DMS153 treated with DMSO at 0.1 percent for 48 hours (cell line): Measurements from ENCODE around the gene KCTD2.
"Not testable (repeated sequence)": the region's sequence is repeated elsewhere in the genome, so short reads cannot be mapped to it uniquely, and the experiment has no call there.

ENCODE experiments used
- DNase-seq: peaks from one replicate; lab custom pipeline; 2025; ENCODE audit not compliant: unreplicated experiment; lab: John Stamatoyannopoulos, UW

Gene KCTD2, protein sequence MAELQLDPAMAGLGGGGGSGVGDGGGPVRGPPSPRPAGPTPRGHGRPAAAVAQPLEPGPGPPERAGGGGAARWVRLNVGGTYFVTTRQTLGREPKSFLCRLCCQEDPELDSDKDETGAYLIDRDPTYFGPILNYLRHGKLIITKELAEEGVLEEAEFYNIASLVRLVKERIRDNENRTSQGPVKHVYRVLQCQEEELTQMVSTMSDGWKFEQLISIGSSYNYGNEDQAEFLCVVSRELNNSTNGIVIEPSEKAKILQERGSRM

DNA sequence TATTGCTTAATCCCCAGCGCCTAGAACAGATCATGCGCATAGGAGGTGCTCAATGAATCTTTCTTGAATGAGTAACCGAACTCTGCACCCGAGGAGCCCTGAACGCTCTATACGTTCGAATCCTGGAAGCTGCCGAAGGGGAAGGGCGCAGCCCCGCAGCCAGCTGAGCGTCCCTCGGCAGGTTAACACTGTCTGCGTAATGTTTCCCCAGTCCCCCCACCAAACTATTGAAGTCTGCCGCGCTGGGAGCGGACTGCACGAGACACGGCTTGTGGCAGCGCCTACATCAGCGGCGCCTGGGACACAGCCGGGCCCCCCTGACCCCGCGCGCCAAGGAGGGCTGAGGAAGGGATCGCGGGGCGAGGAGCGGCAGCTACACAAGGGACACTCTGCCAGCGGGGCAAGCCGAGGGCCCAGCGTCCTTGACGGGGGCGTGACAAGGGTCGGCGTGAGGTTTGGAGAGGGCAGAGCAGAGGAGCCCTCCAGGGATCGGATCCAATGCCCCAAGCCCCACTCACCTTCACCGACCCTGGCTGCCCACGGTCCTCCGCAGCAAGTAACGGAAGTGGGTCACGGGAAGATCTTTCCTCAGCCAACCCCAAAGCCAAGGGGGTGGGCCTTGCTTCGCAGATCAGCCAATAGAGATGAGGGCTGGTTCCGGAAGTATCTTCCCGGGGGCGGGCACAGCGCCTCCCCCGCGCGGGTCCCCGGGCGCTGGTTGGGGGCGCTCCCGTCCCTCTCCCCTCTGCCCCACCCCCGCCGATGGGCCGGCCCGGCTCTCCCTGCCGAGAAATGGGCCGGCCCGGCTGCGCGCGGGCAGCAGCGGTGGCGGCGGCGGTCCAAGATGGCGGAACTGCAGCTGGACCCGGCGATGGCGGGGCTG lies at the start of gene KCTD2, which contains the start of gene ATP5PD:
TSS of gene KCTD2 (plus strand) at position 819 of the 883 bp plus-strand sequence. CDS start at position 845, 26 bp downstream.
TSS of gene ATP5PD (minus strand) at position 563 of the 883 bp plus-strand sequence. CDS start 4,319 bp downstream, outside the sequence.
- peak; percentile 89 for DNase-seq

DNA sequence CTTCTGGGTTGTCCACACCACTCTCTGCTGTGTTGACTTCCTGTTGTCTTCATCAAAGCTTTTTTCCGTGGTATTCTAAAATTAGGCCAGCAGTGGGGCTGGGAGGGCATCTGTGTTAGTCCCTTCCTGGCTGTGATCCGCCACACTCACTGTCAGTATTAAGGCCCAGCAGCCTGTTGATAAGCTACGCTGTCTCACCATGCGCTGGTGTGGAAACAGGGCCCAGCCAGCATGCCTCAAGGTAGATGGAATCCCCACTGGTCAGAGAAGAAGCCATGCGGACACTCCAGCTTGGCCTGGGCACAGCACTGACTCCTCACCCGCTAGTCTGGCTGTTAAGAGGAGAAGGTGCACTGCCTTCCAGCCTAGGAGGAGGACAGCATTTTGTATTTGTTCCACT lies 48.2 kb upstream of the KCTD2 start:
- DNase-seq, result no peak

DNA sequence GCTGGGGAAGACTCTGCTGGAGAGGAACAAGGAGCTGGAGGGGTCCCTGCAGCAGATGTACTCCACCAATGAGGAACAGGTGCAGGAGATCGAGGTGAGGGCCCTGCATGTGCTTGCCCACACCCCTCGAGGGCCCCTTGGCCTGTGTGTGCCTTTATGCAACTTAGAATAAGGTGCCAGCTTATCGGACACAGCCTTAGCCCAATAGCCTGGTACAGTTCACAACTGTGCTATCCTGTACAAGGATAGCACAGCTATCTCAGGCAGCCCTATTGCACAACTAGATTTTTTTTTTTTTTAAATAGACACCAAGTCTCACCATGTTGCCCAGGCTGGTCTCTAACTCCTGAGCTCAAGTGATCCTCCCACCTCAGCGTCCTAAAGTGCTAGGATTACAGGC lies 47.5 kb upstream of the KCTD2 start:
- DNase-seq, result no peak

DNA sequence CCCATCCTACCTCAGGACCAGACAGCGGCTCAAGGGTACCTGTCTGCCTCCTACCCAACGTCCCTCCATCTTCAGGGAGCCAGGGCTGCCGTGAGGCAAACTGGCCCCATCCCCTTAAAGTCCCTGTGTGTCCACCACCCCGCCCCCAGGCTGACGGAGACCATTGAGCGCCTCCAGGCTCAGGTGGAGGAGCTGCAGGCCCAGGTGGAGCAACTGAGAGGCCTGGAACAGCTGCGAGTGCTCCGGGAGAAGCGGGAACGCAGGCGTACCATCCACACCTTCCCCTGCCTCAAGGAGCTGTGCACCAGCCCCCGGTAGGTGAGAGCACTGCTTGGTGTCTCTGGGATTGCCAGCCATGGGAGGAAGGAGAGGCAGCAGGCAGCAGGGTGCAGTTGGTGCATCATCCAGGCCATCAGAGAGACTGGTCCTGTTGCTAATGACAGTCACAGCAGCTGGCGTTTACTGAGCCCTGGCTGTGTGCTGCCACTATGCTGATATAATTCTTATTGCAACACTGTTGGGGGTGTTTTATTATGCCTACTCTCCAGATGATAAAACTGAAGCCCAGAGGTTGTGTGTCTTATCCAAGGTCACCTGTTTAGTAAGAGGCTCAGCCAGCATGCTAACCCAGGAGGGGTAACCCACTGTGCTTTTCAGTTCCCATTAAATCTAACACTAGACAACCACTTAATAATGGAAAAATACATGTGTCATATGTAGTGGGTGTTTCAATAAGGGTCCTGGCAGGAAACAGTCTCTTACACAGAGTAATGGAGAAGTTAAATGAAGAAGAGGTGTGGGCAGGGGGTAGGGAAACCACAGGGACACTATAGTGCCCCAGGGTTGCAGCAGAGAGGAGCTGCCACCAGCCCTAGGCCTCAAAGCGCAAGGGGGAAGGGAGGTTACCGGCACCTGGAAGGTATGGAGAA lies 44.8 kb upstream of the KCTD2 start:
- DNase-seq, result no peak

DNA sequence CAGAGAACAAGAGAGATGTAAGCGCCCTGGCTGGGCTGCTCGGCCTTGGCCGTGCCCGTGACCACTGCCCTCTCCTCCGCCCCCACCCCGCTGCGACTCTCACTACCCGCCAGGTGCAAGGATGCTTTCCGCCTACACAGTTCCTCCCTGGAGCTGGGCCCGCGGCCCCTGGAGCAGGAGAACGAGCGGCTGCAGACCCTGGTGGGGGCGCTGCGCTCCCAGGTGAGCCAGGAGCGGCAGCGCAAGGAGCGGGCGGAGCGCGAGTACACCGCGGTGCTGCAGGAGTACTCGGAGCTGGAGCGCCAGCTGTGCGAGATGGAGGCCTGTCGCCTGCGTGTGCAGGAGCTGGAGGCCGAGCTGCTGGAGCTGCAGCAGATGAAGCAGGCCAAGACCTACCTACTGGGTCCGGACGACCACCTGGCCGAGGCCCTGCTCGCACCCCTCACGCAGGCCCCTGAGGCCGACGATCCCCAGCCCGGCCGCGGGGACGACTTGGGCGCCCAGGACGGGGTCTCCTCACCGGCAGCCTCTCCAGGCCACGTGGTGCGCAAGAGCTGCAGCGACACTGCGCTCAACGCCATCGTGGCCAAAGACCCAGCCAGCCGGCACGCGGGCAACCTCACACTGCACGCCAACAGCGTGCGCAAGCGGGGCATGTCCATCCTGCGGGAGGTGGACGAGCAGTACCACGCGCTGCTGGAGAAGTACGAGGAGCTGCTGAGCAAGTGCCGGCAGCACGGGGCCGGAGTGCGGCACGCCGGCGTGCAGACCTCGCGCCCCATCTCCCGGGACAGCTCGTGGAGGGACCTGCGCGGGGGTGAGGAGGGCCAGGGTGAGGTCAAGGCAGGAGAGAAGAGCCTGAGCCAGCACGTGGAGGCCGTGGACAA lies 43.7 kb upstream of the KCTD2 start:
- no peak for DNase-seq

DNA sequence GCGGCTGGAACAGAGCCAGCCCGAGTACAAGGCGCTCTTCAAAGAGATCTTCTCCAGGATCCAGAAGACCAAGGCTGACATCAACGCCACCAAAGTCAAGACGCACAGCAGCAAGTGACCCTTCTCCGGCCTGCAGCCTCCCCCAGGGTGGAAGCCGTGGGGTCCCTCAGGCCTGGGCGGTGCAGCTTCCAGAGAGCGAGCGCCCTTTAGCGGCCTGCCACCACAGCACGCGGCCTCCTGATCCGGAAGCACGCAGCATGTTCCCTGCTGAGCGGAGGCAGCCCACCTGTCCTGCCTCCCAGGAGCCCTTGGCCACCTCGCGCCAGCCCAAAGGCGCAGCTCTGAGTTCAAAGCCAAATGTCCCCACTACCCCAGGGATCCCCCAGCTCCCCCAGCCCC lies 43.1 kb upstream of the KCTD2 start:
- no peak for DNase-seq

DNA sequence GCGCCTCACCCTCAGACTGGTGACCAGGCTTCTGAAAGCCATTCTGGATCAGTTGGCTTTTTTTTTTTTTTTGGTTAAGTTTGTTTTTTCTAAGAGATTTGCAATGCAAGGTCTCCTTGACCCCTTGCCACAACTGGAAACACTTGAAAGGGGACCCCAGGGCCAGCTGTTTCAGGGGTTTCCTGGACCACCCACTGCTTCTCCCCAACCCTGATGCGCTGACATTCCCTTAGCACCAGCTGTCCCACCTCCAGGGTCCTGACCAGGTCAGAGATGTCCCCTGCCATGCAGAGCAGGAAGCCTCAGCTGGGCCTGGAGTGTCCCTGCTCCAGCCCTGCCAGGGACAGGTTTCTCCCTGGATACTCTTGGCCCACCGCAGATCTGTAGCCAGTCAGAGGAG lies 42.7 kb upstream of the KCTD2 start:
- no peak for DNase-seq

DNA sequence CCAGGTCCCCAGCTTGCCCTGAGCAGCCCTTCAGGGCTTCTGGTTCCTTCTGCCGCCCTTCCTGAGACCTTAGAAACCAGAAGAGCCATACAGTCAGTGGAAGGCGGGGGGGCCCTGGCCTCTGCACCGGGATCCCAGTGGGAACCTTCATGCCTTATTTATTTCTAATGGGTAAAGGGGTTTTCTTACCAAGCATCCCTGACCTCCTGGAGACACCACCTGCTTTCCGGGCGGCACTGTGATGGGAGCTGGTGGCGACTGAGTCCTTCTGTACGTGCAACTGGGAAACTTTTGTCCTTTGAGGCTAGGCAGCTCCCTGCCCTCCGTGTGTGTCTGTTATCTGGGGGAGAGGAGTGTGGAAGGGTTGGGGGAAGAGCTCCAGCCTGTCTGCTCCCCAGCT lies 41.7 kb upstream of the KCTD2 start:
- no peak for DNase-seq

DNA sequence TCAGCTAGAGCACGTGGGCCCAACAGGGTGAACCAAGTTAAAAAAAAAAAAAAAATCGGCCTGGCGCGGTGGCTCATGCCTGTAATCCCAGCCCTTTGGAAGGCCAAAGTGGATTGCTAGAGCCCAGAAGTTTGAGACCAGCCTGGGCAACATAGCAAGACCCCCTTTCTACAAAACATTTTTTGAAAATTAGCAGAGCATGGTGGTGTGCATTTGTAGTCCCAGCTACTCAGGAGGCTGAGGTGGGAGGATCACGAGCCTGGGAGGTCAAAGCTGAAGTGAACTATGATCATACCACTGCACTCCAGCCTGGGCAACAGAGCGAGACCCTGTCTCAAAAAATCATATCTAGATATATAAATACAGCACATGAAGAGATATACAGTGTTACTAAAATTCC lies 40.9 kb upstream of the KCTD2 start:
- not testable (repeated sequence) for DNase-seq

DNA sequence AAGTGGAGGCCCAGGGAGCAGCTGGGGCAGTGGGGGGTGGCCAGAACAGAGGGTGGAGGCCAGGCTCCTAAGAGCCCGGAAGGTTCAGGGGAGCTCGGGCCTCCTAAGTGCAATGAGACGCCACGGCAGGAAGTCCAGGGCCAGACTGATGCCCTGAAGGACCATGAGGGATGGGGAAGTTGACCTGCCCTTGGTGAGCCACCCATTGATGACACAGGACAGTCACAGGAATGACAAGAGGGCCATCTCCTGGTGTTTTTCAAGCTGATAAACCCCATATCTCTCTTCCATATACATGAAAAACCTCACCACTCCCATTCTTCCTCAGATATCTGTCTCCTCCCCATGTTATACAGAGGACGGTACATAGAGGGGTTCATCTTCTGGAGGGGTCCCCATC lies 40.4 kb upstream of the KCTD2 start:
- DNase-seq, result no peak

DNA sequence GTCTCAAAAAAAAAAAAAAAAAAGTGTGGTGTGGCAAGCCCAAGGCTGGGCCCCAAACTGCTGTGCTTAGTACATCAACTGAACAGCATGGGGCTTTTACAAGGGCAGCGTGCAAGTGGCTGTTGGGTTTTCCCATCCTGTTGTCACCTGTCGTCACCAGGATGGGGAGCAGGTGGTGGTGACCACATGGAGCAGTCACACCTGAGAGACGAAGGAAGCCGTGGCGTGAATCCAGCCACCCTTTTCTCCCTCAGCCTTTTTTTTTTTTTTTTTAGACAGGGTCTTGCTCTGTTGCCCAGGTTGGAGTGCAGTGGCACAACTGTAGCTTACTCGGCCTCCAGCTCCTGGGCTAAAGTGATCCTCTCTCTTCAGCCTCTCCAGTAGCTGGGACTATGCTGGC lies 38.7 kb upstream of the KCTD2 start:
- no peak for DNase-seq

DNA sequence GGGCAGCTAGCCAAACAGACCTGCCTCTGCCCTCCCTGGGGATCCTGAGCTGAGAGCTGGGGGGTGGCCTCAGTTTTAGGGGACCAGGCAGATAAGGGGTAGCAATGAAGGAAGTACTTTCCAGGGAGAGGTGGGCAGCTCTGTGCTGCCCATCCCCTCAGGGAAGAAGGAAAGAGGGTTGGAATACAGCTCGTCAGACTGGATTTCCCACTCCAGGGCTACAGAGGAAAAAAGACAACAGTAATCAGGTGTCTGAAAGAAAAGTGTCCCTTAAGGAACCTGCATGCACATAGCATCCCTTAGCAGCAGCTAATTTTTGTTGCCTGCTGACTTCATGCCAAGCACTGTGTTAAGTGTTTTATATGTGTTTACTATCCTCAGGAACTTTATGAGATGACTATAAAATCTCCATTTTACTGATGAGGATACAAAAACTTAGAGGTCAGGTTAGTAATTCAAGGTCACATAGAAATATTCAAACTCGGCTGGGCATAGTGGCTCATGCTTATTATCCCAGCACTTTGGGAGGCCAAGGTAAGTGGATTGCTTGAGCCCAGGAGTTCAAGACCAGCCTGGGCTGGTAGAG lies 37.8 kb upstream of the KCTD2 start:
- DNase-seq, result no peak

DNA sequence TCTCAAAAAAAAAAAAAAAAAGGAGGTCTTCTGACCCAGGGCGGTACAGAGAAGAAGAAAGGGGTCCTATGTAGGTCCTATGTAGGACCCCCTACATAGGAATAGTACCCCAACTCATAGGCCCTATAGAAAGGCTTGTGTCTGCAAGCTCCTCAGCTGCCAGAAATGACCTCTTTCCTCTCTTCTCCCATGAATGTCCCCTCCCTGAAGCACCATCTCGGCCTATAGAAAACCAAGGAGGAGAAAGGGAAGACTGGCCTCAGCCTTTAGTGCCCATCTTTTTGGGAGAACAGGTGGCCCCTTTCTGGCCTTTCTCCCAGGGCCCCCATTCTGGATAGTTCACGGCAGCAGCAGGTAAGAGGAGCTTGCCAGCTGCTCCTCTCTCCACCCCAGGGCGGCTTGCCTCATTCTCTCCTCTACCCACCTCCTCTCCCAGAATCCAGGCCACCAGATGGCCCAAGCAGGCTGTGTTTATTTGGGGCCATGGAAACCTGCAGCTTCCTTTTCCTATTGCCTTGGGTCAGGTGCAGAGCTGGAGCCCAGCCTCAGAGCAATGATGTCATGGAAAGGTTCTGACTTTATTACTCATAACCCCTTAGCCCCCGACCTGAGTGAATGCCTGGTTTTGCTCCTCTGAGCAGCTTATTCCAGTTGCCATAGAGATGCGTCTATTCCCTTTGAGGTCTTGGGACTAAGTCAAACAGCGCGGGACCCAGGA lies 36.2 kb upstream of the KCTD2 start:
- peak; percentile 74 for DNase-seq

DNA sequence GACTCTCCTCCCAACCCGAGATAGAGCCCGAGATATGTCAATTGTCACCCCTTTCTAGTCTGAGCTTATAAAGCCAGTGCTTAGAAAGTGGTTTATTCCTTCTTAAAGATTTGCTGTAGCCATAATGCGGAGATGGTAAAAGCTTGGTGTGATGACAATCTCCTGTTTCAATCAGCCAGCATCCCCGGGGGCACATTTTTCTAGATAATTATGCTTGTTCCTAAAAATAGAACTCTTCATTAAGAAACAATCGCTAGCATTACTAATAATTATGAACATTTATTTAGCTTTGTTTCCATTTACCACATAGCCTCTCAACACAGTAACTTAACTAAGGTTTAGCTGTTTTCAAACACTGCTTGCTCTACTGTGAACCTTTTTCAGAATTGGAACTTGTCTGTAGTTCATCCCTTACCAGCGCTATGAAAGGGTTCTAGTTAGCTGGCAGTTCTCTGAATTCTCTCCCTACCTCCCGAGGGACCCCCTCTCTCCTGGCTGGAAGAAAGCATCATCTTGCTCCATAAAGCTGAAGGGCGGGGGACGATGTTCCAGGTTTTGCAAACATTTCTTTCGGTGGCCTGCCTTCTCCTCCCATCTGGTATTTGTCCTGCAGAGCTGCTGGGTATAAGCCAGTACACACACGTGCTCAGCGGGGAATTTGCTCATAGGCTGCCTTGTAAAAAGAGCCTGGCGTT lies 35.5 kb upstream of the KCTD2 start:
- DNase-seq, result peak; percentile 22

DNA sequence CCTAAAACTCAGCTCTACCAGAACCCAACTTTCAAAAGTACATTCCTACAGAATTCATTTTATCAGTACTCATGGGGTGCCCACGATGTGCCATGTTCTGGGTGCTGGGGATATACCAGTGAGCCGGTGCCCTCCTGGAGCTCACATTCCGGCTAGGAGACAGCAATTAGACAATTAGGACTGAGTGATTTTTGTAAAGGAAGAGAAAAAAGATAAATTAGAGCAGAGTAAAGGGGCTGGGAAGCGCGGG lies 35.0 kb upstream of the KCTD2 start:
- no peak for DNase-seq

DNA sequence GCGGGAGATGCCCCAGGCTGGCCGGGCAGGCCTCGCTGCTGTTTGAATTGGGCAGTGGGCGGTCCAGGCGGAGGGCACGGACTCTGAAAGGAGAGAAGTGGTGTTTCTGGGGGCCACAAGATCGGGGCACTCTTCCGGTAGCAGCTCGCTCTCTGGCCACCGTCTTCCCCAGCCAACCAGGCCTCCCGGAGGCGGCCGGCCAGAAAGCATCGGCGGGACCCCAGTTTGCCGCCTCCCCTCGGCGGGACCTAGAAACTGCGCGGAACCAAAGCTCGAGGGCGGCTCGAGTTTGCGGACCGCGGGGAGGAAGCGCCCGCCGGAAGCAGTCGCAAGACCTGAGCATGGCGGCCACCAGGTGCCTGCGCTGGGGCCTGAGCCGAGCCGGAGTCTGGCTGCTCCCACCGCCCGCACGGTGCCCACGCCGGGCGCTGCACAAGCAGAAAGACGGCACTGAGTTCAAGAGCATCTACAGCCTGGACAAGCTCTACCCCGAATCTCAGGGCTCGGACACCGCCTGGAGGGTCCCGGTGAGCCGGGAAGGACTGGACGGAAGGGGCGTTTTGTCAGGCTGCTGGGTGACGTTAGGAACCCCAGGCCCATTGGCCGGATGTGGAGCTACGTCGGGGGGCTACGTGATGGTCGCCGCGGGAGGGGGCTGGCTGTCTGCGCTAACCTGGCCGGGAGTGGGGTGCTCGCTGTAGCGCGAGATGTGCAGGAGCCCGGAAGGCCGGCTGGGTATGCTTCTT lies 34.5 kb upstream of the KCTD2 start, which contains the start of gene MRPL58:
TSS of gene MRPL58 (plus strand) at position 325 of the 746 bp plus-strand sequence. CDS start at position 342, 17 bp downstream.
- DNase-seq, result peak; percentile 67

DNA sequence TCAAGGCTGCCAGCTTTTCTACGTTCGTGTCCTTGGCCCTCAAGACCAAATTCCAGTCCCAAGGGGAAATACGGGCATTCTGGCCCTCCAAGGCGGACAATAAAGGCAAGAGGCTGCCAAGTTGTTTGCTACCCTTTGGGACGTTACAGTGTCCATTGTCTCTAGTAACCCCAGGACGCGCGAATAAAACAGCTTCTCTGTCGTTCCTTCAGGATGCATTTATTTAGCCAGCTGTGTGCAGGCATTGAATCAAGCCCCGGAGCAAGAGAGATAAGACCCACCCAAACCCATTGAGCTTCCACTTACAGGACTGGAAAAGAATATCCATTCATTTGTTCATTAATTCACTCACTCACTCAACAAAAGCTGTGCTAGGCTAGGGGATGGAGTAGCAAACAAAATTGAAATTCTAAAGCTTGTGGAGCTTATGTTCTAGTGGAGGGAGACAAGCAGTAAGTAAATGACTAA lies 33.9 kb upstream of the KCTD2 start:
- DNase-seq, result no peak

DNA sequence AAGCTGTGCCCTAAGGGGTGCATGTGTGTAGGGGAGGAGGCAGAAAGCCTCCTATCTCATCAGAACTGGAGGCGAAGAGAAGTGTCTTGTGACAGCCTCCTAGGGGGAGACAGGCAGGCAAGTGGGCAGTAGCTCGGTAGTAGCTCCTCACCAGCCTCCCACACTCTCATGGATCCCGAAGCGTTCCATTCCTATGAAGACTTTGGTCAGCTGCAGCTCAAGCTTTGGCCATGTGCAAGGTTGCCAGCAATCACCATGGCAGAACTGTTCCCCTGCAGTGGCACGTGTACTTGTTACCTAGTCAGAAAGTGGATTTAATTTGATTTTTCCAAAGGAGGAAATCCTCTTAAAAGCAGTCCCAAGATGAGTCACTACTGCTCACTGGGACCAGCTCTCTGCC lies 27.9 kb upstream of the KCTD2 start:
- DNase-seq, result no peak
